PC-3 (cell line): ENCODE measurements around the gene SLC16A9. TPM values are rescaled to one million over a fixed set of nuclear protein-coding genes. Genes with fewer than 3 reads are reported as not detected.

Experiments
- ATAC-seq: fragments of 200-7000 bp; cut with Tn5 transposase; 2 replicates; pipeline ENCODE4 v1.9.1; 2020; ENCODE audit warnings: mild to moderate bottlenecking, moderate library complexity
- BruUV-seq: library from RNA; stranded (reverse); fragments of 400-500 nt; replicated peaks from 2 replicates; lab custom pipeline; 2021; lab: Mats Ljungman, UMichigan
- CTCF ChIA-PET: fragments of 300-600 bp; sonication (Branson Sonifier 250); formaldehyde crosslinking; loops from one replicate; lab custom pipeline; 2022; ENCODE audit warnings: antibody characterized with exemption; lab: Charles Lee
- POLR2A ChIA-PET: fragments of 300-600 bp; sonication (Branson Sonifier 250); formaldehyde crosslinking; loops from one replicate; lab custom pipeline; 2022; ENCODE audit warnings: antibody characterized with exemption; ENCODE audit not compliant: unreplicated experiment; lab: Charles Lee
- DNase-seq: peaks from one replicate; pipeline ENCODE4 v3.0.0-alpha.2; 2015
- H2AFZ ChIP-seq: fragments of 300-600 bp; sonication (generic); 2 replicates; pipeline ENCODE4 v1.6.0; 2016; ENCODE audit warnings: antibody characterized with exemption, low read length
- H3F3A ChIP-seq: fragments of 300-600 bp; sonication (generic); one replicate; pipeline ENCODE4 v1.6.0; 2017; ENCODE audit warnings: antibody characterized with exemption, low read length, control low read depth, mild to moderate bottlenecking; ENCODE audit not compliant: unreplicated experiment
- H3K27ac ChIP-seq: fragments of 300-600 bp; sonication (generic); 2 replicates; pipeline ENCODE4 v1.5.1; 2016; ENCODE audit warnings: mild to moderate bottlenecking, low read length
- H3K27me3 ChIP-seq: fragments of 300-600 bp; sonication (generic); 2 replicates; pipeline ENCODE4 v1.6.1; 2016; ENCODE audit warnings: low read length, mixed read lengths
- H3K36me3 ChIP-seq: fragments of 300-600 bp; sonication (generic); 2 replicates; pipeline ENCODE4 v1.6.1; 2016; ENCODE audit warnings: low read depth, mixed run types, low read length, mixed read lengths
- H3K4me1 ChIP-seq: fragments of 300-600 bp; sonication (generic); 2 replicates; pipeline ENCODE4 v1.5.1; 2016; ENCODE audit warnings: low read length; ENCODE audit not compliant: insufficient read depth
- H3K4me2 ChIP-seq: fragments of 300-600 bp; sonication (generic); 2 replicates; pipeline ENCODE4 v1.6.0; 2016; ENCODE audit warnings: low read length
- H3K4me3 ChIP-seq: fragments of 300-600 bp; sonication (generic); 2 replicates; pipeline ENCODE4 v1.5.1; 2016; ENCODE audit warnings: mild to moderate bottlenecking, low read length, mixed read lengths
- H3K79me2 ChIP-seq: fragments of 300-600 bp; sonication (generic); 2 replicates; pipeline ENCODE4 v1.6.1; 2017; ENCODE audit warnings: low read length, mixed read lengths
- H3K9ac ChIP-seq: fragments of 300-600 bp; sonication (generic); 2 replicates; pipeline ENCODE4 v1.6.0; 2016; ENCODE audit warnings: mild to moderate bottlenecking, low read length
- H3K9me2 ChIP-seq: fragments of 300-600 bp; sonication (generic); replicated peaks from 2 replicates; pipeline ENCODE4 v1.6.1; 2016; ENCODE audit warnings: mixed run types, low read length, mixed read lengths
- H3K9me3 ChIP-seq: fragments of 300-600 bp; sonication (generic); 2 replicates; pipeline ENCODE4 v1.6.1; 2016; ENCODE audit warnings: low read length, mixed read lengths
- H4K20me1 ChIP-seq: fragments of 300-600 bp; sonication (generic); 2 replicates; pipeline ENCODE4 v1.6.1; 2016; ENCODE audit warnings: low read length, mixed read lengths
- EZH2 ChIP-seq: fragments of 300-600 bp; sonication (generic); IDR thresholded peaks from one replicate; pipeline ENCODE4 v1.6.1; 2017; ENCODE audit warnings: antibody characterized with exemption, mild to moderate bottlenecking, low read length; ENCODE audit not compliant: unreplicated experiment
- EZH2phosphoT487 ChIP-seq: fragments of 300-600 bp; sonication (generic); IDR thresholded peaks from 2 replicates; pipeline ENCODE4 v1.6.1; 2018; ENCODE audit warnings: mild to moderate bottlenecking, antibody characterized with exemption, low read length, borderline replicate concordance
- intact Hi-C: fragments of 100-400 bp; cut with micrococcal nuclease; formaldehyde crosslinking; loops from 2 replicates; pipeline ENCODE4 v1.9.0; 2023
- total RNA-seq: library from RNA; depleted of rRNA; stranded (reverse); fragments of >200 nt; gene quantifications from 2 replicates; pipeline ENCODE4 v1.2.3, GENCODE V29; 2014
- TF ChIP-seq, protein P1 (sequence below): fragments of 300-600 bp; sonication (generic); conservative IDR thresholded peaks from 2 replicates; pipeline ENCODE4 v1.5.1; 2017; ENCODE audit warnings: antibody characterized with exemption, low read depth, mild to moderate bottlenecking, low read length

The SLC16A9 gene
- total RNA-seq, 1 experiment from 2014 or later = 17.4 TPM

DNA sequence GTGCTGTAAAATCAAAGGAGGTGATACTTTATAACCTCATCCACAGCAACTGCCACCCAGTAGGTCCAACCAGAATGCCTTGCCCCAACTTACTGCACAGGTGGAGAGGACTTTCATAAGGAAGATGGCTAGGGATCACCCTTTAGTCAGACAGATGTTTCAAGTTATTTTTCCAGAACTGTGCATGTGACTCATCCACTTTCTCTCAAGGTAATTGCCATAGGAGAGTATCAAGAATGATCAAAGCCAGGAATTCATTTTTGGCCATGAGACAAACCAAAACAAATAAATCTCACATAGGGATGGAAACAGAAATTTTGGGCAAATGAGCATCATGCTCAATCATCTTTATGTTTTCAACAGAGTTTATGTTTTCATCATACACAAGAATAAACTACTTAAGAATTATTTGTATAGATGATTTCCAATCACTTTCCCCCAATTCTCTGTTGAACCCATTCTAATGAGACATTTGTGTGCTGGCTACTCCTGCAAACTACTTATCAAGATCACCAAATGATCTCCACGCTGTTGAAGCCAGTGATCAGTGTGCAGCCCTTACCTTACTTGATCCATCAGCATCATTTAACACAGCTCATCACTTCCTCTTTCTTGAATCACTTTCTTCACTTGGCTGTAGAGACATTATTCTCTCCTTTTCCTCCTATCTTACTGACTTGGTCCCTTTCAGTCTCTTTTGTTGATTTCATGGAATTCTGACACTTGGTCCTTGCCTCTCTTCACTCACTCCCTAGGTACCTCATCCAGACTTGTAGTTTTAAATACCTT is 74.0 kb downstream of the SLC16A9 start:
- CTCF ChIA-PET = no interaction called here
- no peak overlapping the region for H2AFZ ChIP-seq
- peak; percentile 58 for ATAC-seq
- no peaks in the 10 kb centered on the region for H3F3A ChIP-seq
- H4K20me1 ChIP-seq = no peaks in the 10 kb centered on the region
- DNase-seq = peak; percentile 60
- H3K27ac ChIP-seq = no peak overlapping the region
- H3K4me2 ChIP-seq = no peak overlapping the region
- intact Hi-C loops = no loop called here
- no peaks in the 10 kb centered on the region for H3K4me1 ChIP-seq
- TF ChIP-seq, protein P1, sequence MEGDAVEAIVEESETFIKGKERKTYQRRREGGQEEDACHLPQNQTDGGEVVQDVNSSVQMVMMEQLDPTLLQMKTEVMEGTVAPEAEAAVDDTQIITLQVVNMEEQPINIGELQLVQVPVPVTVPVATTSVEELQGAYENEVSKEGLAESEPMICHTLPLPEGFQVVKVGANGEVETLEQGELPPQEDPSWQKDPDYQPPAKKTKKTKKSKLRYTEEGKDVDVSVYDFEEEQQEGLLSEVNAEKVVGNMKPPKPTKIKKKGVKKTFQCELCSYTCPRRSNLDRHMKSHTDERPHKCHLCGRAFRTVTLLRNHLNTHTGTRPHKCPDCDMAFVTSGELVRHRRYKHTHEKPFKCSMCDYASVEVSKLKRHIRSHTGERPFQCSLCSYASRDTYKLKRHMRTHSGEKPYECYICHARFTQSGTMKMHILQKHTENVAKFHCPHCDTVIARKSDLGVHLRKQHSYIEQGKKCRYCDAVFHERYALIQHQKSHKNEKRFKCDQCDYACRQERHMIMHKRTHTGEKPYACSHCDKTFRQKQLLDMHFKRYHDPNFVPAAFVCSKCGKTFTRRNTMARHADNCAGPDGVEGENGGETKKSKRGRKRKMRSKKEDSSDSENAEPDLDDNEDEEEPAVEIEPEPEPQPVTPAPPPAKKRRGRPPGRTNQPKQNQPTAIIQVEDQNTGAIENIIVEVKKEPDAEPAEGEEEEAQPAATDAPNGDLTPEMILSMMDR = no peak
- TF ChIP-seq EZH2phosphoT487 (no peak), EZH2 (no peak)
- H3K9ac ChIP-seq = no peak overlapping the region
- no peaks in the 10 kb centered on the region for H3K79me2 ChIP-seq
- H3K9me2 ChIP-seq = no peaks in the 10 kb centered on the region
- H3K9me3 ChIP-seq = no peaks in the 10 kb centered on the region
- POLR2A ChIA-PET = no interaction called here
- H3K4me3 ChIP-seq = no peak overlapping the region
- H3K36me3 ChIP-seq = no peaks in the 10 kb centered on the region
- BruUV-seq = no TSS peak
- H3K27me3 ChIP-seq = no peaks in the 10 kb centered on the region

DNA sequence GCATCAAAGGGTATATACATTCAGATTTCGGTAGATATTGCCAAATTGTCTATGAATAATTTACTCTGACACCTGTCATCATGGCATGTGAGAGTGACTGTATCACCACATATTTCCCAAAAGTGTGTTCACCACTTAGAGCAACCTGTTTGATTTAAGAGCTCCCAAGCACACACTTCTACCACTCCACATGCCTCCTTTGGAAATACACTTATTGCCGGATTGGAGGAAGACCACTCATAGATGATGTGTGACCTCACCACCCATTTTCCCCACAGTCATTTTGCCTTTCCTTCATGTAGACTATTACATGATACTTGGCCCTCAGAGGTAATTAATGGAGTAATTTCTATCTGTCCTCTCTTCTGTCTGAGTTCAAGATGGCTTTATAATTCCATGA is 75.5 kb downstream of the SLC16A9 start:
- no peaks in the 10 kb centered on the region for H3K4me1 ChIP-seq
- no peaks in the 10 kb centered on the region for H3K36me3 ChIP-seq
- H3K27ac ChIP-seq = no peak overlapping the region
- no peaks in the 10 kb centered on the region for H3K9me3 ChIP-seq
- H3K79me2 ChIP-seq = no peaks in the 10 kb centered on the region
- no TSS peak for BruUV-seq
- H3K4me3 ChIP-seq = no peak overlapping the region
- H3K9ac ChIP-seq = no peak overlapping the region
- POLR2A ChIA-PET = no interaction called here
- DNase-seq (no peak), ATAC-seq (no peak)
- CTCF ChIA-PET = no interaction called here
- H3K27me3 ChIP-seq = no peaks in the 10 kb centered on the region
- no peaks in the 10 kb centered on the region for H3F3A ChIP-seq
- TF ChIP-seq EZH2phosphoT487 = no peak
- no peak for TF ChIP-seq EZH2
- TF ChIP-seq, protein P1 = no peak
- H3K9me2 ChIP-seq = no peaks in the 10 kb centered on the region
- H4K20me1 ChIP-seq = no peaks in the 10 kb centered on the region
- no peak overlapping the region for H3K4me2 ChIP-seq
- intact Hi-C loops = no loop called here
- H2AFZ ChIP-seq = no peak overlapping the region

DNA sequence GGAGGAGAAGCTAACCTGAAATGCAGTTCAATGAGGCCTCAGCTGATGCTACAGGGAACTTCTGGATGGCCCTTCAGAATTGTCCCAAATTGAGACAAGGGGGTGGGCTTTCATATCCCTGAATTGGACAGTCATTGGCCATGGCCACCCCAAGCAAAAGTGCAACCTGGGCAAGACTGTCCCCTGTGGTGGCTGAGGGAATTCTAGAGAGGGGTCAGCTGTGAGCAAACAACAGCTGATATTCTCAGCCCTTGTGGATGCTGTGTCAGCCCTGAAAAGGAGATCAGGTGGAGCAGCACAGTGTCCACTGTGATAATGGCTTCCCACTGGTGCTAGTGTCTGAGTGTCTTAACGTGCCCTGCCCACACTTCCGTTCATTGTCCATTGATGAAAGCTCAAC is 76.6 kb downstream of the SLC16A9 start:
- peaks cover 7% of the 10 kb centered on the region; the same call in 1 of the 2 replicates for H3K4me1 ChIP-seq
- H3K79me2 ChIP-seq = no peaks in the 10 kb centered on the region
- no peak overlapping the region for H3K4me3 ChIP-seq
- CTCF ChIA-PET = interaction anchor here (0.6 kb wide), 1 partner anchor 797 kb away, joined by 4 read pairs; no protein-coding TSS in a partner anchor
- intact Hi-C loops = no loop called here
- no peaks in the 10 kb centered on the region for H3K9me3 ChIP-seq
- H3F3A ChIP-seq = no peaks in the 10 kb centered on the region
- no peaks in the 10 kb centered on the region for H3K36me3 ChIP-seq
- ATAC-seq = no peak
- H3K27me3 ChIP-seq = no peaks in the 10 kb centered on the region
- TF ChIP-seq, protein P1 = peak; percentile 35
- no peak for TF ChIP-seq EZH2phosphoT487
- TF ChIP-seq EZH2 = no peak
- BruUV-seq = no TSS peak
- POLR2A ChIA-PET = no interaction called here
- H3K9ac ChIP-seq = no peak overlapping the region
- no peaks in the 10 kb centered on the region for H3K9me2 ChIP-seq
- H2AFZ ChIP-seq = no peak overlapping the region
- no peaks in the 10 kb centered on the region for H4K20me1 ChIP-seq
- H3K27ac ChIP-seq = no peak overlapping the region
- DNase-seq = no peak
- H3K4me2 ChIP-seq = no peak overlapping the region
